ENCODE data around the gene POLE2.
A peak's percentile ranks its signal among the peaks of the same experiment; 100 is the strongest.
"Not testable (repeated sequence)": the region's sequence is repeated elsewhere in the genome, so short reads cannot be mapped to it uniquely, and the experiment has no call there.

The POLE2 gene

GRCh38 chr14:49619730-49620129 lies 68.3 kb downstream of the POLE2 start:
- Histone ChIP-seq H3K4me1 (ENCODE audit: control insufficient read depth in 2 of 2, insufficient read depth in 2 of 2, low read length in 2 of 2) (peaks cover 30 to 32% of the 10 kb centered on the region in 2 donors), H3K4me3 (ENCODE audit: low read length in 2 of 2) (peak overlapping the region; percentile 96 to 98)

DNA sequence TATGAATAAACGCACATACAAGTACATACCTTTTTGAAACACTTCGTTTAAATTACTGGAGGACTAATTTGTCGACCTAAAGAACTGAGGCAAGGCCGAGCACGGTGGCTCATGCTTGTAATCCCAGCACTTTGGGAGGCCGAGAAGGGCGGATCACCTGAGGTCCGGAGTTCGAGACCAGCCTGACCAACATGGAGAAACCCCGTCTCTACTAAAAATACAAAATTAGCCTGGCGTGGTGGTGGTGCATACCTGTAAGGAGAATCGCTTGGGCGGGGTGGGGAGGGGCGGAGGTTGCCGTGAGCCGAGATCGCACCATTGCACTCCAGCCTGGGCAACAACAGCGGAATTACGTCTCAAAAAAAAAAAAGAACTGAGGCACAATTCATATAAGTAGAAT lies 68.7 kb downstream of the POLE2 start:
- Histone ChIP-seq H3K27ac (ENCODE audit: low read depth in 2 of 2, low read length in 2 of 2) (peak overlapping the region in 1 of 2 donors; percentile 98), H3K4me3 (ENCODE audit: low read length in 2 of 2) (peak overlapping the region; percentile 96 to 98), H3K36me3 (ENCODE audit: control insufficient read depth in 2 of 2, insufficient read depth in 2 of 2, low read length in 2 of 2) (peaks cover 12 to 16% of the 10 kb centered on the region in 2 donors), H3K4me1 (ENCODE audit: control insufficient read depth in 2 of 2, insufficient read depth in 2 of 2, low read length in 2 of 2) (peaks cover 30 to 32% of the 10 kb centered on the region in 2 donors), H3K9ac (ENCODE audit: low read depth in 1 of 2, low read length in 2 of 2) (peak overlapping the region; percentile 97 to 100)
- H3K9me3 ChIP-seq (ENCODE audit: control insufficient read depth in 2 of 2, low read length in 2 of 2); H3K27me3 ChIP-seq (ENCODE audit: control insufficient read depth in 2 of 2, insufficient read depth in 2 of 2, low read length in 2 of 2): not testable (repeated sequence)

More at GRCh38 chr14:49619730-49620129, 68.3 kb downstream of the POLE2 start:
- Histone ChIP-seq H3K27ac (ENCODE audit: low read depth in 2 of 2, low read length in 2 of 2) (peak overlapping the region; percentile 98 to 99), H3K9me3 (ENCODE audit: control insufficient read depth in 2 of 2, low read length in 2 of 2) (no peaks in the 10 kb centered on the region), H3K27me3 (ENCODE audit: control insufficient read depth in 2 of 2, insufficient read depth in 2 of 2, low read length in 2 of 2) (no peaks in the 10 kb centered on the region), H3K9ac (ENCODE audit: low read depth in 1 of 2, low read length in 2 of 2) (peak overlapping the region; percentile 97 to 100), H3K36me3 (ENCODE audit: control insufficient read depth in 2 of 2, insufficient read depth in 2 of 2, low read length in 2 of 2) (peaks cover 10 to 14% of the 10 kb centered on the region in 2 donors)

DNA sequence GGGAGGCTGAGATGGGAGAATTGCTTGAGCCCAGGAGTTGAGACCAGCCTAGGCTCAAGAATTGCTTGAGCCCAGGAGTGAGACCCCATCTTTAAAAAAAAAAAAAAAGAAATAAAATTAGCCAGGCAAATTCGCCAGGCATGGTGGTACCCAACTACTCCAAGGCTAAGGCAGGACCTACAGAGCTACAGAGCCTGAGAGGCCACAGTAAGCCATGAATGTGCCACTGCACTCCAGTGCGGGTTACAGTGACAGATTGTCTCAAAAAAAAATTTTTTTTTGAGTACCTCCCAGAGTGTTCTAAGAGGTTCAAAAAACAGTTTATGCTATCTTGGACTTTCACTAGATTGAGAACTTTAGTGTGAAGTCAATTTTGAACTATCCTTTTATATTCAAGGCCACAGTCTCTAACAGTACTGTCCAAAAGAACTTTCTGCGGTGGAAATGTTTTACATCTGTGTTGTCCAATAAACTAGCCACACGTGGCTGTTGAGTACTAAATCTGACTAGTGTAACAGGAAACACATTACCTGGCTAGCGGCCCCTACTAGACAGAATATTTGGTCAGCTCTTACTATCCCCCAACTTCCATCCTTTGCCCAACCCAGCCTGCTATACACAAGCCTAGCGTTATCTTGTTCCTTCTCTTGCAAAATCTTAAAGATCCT lies 70.0 kb downstream of the POLE2 start:
- Histone ChIP-seq H3K27me3 (ENCODE audit: control insufficient read depth in 2 of 2, insufficient read depth in 2 of 2, low read length in 2 of 2) (no peaks in the 10 kb centered on the region), H3K9me3 (ENCODE audit: control insufficient read depth in 2 of 2, low read length in 2 of 2) (no peaks in the 10 kb centered on the region), H3K36me3 (ENCODE audit: control insufficient read depth in 2 of 2, insufficient read depth in 2 of 2, low read length in 2 of 2) (peaks cover 14 to 17% of the 10 kb centered on the region in 2 donors), H3K4me1 (ENCODE audit: control insufficient read depth in 2 of 2, insufficient read depth in 2 of 2, low read length in 2 of 2) (peaks cover 17 to 21% of the 10 kb centered on the region in 2 donors), H3K27ac (ENCODE audit: low read depth in 2 of 2, low read length in 2 of 2) (no peak overlapping the region), H3K9ac (ENCODE audit: low read depth in 1 of 2, low read length in 2 of 2) (no peak overlapping the region), H3K4me3 (ENCODE audit: low read length in 2 of 2) (peak overlapping the region in 1 of 2 donors; percentile 23)

- Histone ChIP-seq H3K4me3 (ENCODE audit: low read length in 2 of 2) (no peak overlapping the region), H3K9me3 (ENCODE audit: control insufficient read depth in 2 of 2, low read length in 2 of 2) (no peaks in the 10 kb centered on the region), H3K4me1 (ENCODE audit: control insufficient read depth in 2 of 2, insufficient read depth in 2 of 2, low read length in 2 of 2) (peaks cover 3 to 4% of the 10 kb centered on the region in 2 donors), H3K27ac (ENCODE audit: low read depth in 2 of 2, low read length in 2 of 2) (no peak overlapping the region), H3K9ac (ENCODE audit: low read depth in 1 of 2, low read length in 2 of 2) (no peak overlapping the region), H3K36me3 (ENCODE audit: control insufficient read depth in 2 of 2, insufficient read depth in 2 of 2, low read length in 2 of 2) (peaks cover 14% of the 10 kb centered on the region in 2 donors), H3K27me3 (ENCODE audit: control insufficient read depth in 2 of 2, insufficient read depth in 2 of 2, low read length in 2 of 2) (no peaks in the 10 kb centered on the region)
Measured at GRCh38 chr14:49615776-49616175, 72.2 kb downstream of the POLE2 start.

DNA sequence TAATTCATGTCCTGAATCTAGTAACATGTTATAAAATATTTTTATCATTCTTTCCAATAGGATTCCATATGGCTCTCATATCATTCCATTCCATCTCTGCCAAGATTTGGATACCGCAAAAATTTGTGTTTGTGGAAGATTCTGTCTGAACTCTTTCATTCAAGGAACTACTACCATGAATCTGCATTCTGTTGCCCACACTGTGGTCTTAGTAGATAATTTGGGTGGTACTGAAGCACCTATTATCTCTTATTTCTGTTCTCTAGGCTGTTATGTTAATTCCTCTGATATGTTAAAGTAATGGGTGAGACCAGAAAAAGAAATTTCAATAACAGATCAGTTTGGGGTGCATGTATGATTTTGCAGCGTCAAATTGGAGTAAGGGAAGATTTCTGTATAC lies 73.8 kb downstream of the POLE2 start:
- Histone ChIP-seq H3K9ac (ENCODE audit: low read depth in 1 of 2, low read length in 2 of 2) (no peak overlapping the region), H3K27ac (ENCODE audit: low read depth in 2 of 2, low read length in 2 of 2) (no peak overlapping the region), H3K4me1 (ENCODE audit: control insufficient read depth in 2 of 2, insufficient read depth in 2 of 2, low read length in 2 of 2) (peaks cover 0 to under 1% of the 10 kb centered on the region in 2 donors), H3K9me3 (ENCODE audit: control insufficient read depth in 2 of 2, low read length in 2 of 2) (no peaks in the 10 kb centered on the region), H3K4me3 (ENCODE audit: low read length in 2 of 2) (no peak overlapping the region), H3K36me3 (ENCODE audit: control insufficient read depth in 2 of 2, insufficient read depth in 2 of 2, low read length in 2 of 2) (peaks cover 14 to 17% of the 10 kb centered on the region in 2 donors), H3K27me3 (ENCODE audit: control insufficient read depth in 2 of 2, insufficient read depth in 2 of 2, low read length in 2 of 2) (no peaks in the 10 kb centered on the region)

DNA sequence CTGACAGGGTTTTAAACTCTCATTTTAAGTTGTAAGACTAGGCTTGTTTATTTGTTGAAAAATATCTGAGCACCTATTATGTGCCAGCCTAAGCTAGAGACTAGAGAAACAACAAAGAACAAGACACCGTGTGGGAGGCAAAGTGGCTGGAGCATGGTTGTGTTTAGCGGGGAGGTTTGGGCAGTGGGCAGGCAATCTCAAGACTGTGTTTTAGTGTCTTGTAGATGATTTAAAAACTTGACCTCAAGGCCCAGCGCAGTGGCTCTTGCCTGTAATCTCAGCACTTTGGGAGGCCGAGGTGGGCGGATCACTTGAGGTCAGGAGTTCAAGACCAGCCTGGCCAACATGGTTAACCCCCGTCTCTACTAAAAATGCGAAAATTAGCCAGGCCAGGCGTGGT lies 75.3 kb downstream of the POLE2 start:
- no peaks in the 10 kb centered on the region for H3K27me3 ChIP-seq (ENCODE audit: control insufficient read depth in 2 of 2, insufficient read depth in 2 of 2, low read length in 2 of 2)
- no peak overlapping the region for H3K27ac ChIP-seq (ENCODE audit: low read depth in 2 of 2, low read length in 2 of 2)
- no peaks in the 10 kb centered on the region for H3K9me3 ChIP-seq (ENCODE audit: control insufficient read depth in 2 of 2, low read length in 2 of 2)
- H3K9ac ChIP-seq (ENCODE audit: low read depth in 1 of 2, low read length in 2 of 2), result no peak overlapping the region
- peaks cover 9 to 11% of the 10 kb centered on the region in 2 donors for H3K36me3 ChIP-seq (ENCODE audit: control insufficient read depth in 2 of 2, insufficient read depth in 2 of 2, low read length in 2 of 2)
- no peak overlapping the region for H3K4me3 ChIP-seq (ENCODE audit: low read length in 2 of 2)
- no peaks in the 10 kb centered on the region for H3K4me1 ChIP-seq (ENCODE audit: control insufficient read depth in 2 of 2, insufficient read depth in 2 of 2, low read length in 2 of 2)

GRCh38 chr14:49612251-49612650 lies 75.8 kb downstream of the POLE2 start:
- no peaks in the 10 kb centered on the region for H3K4me1 ChIP-seq (ENCODE audit: control insufficient read depth in 2 of 2, insufficient read depth in 2 of 2, low read length in 2 of 2)

GRCh38 chr14:49607583-49607982 lies 80.4 kb downstream of the POLE2 start:
- Histone ChIP-seq H3K4me3 (ENCODE audit: low read length in 2 of 2) (no peak overlapping the region), H3K27me3 (ENCODE audit: control insufficient read depth in 2 of 2, insufficient read depth in 2 of 2, low read length in 2 of 2) (no peaks in the 10 kb centered on the region), H3K9me3 (ENCODE audit: control insufficient read depth in 2 of 2, low read length in 2 of 2) (no peaks in the 10 kb centered on the region), H3K27ac (ENCODE audit: low read depth in 2 of 2, low read length in 2 of 2) (no peak overlapping the region), H3K4me1 (ENCODE audit: control insufficient read depth in 2 of 2, insufficient read depth in 2 of 2, low read length in 2 of 2) (no peaks in the 10 kb centered on the region), H3K36me3 (ENCODE audit: control insufficient read depth in 2 of 2, insufficient read depth in 2 of 2, low read length in 2 of 2) (peaks cover 9 to 15% of the 10 kb centered on the region in 2 donors), H3K9ac (ENCODE audit: low read depth in 1 of 2, low read length in 2 of 2) (no peak overlapping the region)

More at GRCh38 chr14:49612251-49612650, 75.8 kb downstream of the POLE2 start:
- Histone ChIP-seq H3K27ac (ENCODE audit: low read depth in 2 of 2, low read length in 2 of 2) (no peak overlapping the region), H3K27me3 (ENCODE audit: control insufficient read depth in 2 of 2, insufficient read depth in 2 of 2, low read length in 2 of 2) (no peaks in the 10 kb centered on the region), H3K9ac (ENCODE audit: low read depth in 1 of 2, low read length in 2 of 2) (no peak overlapping the region), H3K4me3 (ENCODE audit: low read length in 2 of 2) (no peak overlapping the region), H3K9me3 (ENCODE audit: control insufficient read depth in 2 of 2, low read length in 2 of 2) (no peaks in the 10 kb centered on the region), H3K36me3 (ENCODE audit: control insufficient read depth in 2 of 2, insufficient read depth in 2 of 2, low read length in 2 of 2) (peaks cover 9 to 13% of the 10 kb centered on the region in 2 donors)

DNA sequence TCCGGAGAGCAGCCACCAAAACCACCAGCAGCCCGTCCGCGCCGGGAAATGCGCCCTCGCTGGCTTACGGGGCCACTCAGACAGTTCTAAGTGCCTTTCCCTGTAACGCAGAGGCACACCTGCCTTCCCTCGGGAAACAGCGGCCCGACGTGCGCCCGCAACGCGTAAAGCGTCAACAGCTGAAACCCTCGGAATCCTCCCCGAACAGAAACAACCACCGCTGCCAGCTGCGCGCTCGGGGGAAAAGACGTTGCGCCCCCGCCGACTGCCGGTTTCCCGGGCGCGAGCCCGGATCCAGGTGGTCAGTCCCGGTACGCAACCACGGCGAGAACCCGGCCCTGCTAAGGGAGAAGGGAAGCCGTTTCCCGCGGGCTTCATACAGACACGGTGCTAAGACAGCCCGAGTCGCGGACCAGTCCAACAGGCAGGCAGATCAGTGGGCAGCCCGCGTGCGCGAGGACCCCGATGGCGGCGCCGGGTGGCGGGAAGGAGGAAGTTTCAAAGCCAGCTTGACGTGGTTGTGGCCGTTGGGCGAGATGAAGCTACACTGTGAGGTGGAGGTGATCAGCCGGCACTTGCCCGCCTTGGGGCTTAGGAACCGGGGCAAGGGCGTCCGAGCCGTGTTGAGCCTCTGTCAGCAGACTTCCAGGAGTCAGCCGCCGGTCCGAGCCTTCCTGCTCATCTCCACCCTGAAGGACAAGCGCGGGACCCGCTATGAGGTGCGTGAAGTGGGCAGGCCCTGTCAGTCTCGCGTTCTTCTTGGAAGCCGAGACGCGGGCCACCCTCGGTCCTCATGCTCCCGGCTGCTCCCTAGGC lies 89.3 kb downstream of the POLE2 start, which contains the start of gene LRR1:
LRR1 (plus strand) TSS at position 456 of the 816 bp plus-strand sequence; CDS start at position 537, 81 bp downstream.
- H3K27ac ChIP-seq (ENCODE audit: low read depth in 2 of 2, low read length in 2 of 2), result peak within 1 kb of the TSS; percentile 98 to 99
- peak within 1 kb of the TSS; percentile 99 for H3K9ac ChIP-seq (ENCODE audit: low read depth in 1 of 2, low read length in 2 of 2)
- peaks cover 4 to 14% of the 10 kb centered on the region in 2 donors for H3K4me1 ChIP-seq (ENCODE audit: control insufficient read depth in 2 of 2, insufficient read depth in 2 of 2, low read length in 2 of 2)
- H3K27me3 ChIP-seq (ENCODE audit: control insufficient read depth in 2 of 2, insufficient read depth in 2 of 2, low read length in 2 of 2), result no peaks in the 10 kb centered on the region
- peak within 1 kb of the TSS; percentile 97 to 99 for H3K4me3 ChIP-seq (ENCODE audit: low read length in 2 of 2)
- no peaks in the 10 kb centered on the region for H3K9me3 ChIP-seq (ENCODE audit: control insufficient read depth in 2 of 2, low read length in 2 of 2)
- H3K36me3 ChIP-seq (ENCODE audit: control insufficient read depth in 2 of 2, insufficient read depth in 2 of 2, low read length in 2 of 2), result peaks cover 3 to 5% of the 10 kb centered on the region in 2 donors

- H3K36me3 ChIP-seq (ENCODE audit: control insufficient read depth in 2 of 2, insufficient read depth in 2 of 2, low read length in 2 of 2), result peaks cover 2% of the 10 kb centered on the region in 2 donors
- H3K4me1 ChIP-seq (ENCODE audit: control insufficient read depth in 2 of 2, insufficient read depth in 2 of 2, low read length in 2 of 2), result peaks cover 4 to 14% of the 10 kb centered on the region in 2 donors
- H3K27me3 ChIP-seq (ENCODE audit: control insufficient read depth in 2 of 2, insufficient read depth in 2 of 2, low read length in 2 of 2), result no peaks in the 10 kb centered on the region
- H3K9ac ChIP-seq (ENCODE audit: low read depth in 1 of 2, low read length in 2 of 2), result peak overlapping the region; percentile 99
- peak overlapping the region; percentile 98 to 99 for H3K27ac ChIP-seq (ENCODE audit: low read depth in 2 of 2, low read length in 2 of 2)
- no peaks in the 10 kb centered on the region for H3K9me3 ChIP-seq (ENCODE audit: control insufficient read depth in 2 of 2, low read length in 2 of 2)
- peak overlapping the region; percentile 97 to 99 for H3K4me3 ChIP-seq (ENCODE audit: low read length in 2 of 2)
Measured at GRCh38 chr14:49598189-49598484, 89.9 kb downstream of the POLE2 start.
